ENCODE measurements around the gene SMTNL2.

The SMTNL2 gene

DNA sequence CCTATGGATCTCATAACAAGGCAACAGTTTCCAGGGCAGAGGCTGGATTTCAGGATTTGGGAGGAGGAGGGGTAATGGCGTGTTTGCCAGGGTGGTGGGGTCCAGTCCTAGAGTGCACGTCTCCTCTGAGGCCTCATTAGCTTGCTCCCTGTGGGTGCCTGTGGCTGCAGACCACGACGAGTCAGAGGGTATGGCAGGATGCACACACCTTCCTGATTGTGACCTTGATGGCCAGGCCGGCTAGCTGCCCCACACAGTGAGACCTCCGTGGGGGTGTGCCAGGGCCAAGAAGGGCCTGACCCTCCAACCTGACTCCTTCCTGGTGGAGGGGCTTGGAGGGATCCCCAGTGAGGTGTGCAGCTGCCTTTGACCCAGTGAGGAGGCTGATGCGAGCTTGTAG lies 4.0 kb upstream of the SMTNL2 start:
- no peak overlapping the region for H3K4me3 ChIP-seq (replicated peaks; ENCODE audit: low read depth, low read length)
- TF ChIP-seq CTCF (IDR thresholded peaks at IDR 0.05; ENCODE audit: low read depth, low read length, missing control alignments) = no peak
- no peak for DNase-seq (ENCODE audit: extremely low read depth, low read depth)

DNA sequence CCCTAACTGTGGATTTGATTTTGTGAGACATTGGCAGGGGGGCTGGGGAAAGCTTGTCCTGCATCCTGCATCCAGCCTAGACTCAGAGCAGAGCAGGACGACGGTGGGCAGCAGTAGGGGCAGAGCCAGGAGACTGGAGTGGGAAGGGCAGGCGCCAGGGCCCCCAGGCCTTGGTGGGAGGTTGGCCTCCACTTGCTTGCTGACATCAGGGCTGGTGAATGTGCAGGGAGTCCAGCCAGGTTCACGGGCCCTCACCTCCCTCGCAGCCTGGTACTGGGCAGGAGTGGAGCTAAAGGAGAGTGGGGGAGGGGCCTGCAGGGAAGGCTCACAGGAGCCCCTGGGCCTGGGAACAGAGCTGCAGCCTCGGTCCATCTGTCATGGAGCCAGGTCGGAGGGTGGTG lies 2.2 kb upstream of the SMTNL2 start:
- TF ChIP-seq CTCF (IDR thresholded peaks at IDR 0.05; ENCODE audit: low read depth, low read length, missing control alignments) = no peak
- no peak for DNase-seq (ENCODE audit: extremely low read depth, low read depth)
- H3K4me3 ChIP-seq (replicated peaks; ENCODE audit: low read depth, low read length) = no peak overlapping the region

DNA sequence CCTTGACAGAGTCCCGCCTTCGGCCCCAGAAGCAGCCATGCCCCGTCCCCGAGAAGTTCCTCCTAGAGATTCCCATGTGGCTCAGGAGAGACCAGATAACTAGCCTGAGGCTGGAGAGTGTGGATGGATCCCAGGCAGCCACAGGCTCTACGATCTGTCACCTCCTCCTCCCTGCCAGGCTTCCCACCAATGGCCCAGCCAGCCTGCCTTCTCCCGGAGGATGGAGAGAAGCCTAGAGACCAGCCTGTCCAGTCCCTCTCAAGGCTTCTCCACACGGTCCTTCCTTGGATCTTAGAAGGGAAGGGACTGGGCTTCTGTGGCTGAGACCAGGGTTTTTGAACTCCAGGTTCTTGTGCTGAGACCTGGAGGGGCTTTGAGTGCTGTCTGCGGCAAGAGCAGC lies 1.6 kb upstream of the SMTNL2 start:
- H3K4me3 ChIP-seq (replicated peaks; ENCODE audit: low read depth, low read length) = no peak overlapping the region
- no peak for TF ChIP-seq CTCF (IDR thresholded peaks at IDR 0.05; ENCODE audit: low read depth, low read length, missing control alignments)
- no peak for DNase-seq (ENCODE audit: extremely low read depth, low read depth)

GRCh38 chr17:4583206-4583605 lies 1.1 kb upstream of the SMTNL2 start:
- H3K4me3 ChIP-seq (replicated peaks; ENCODE audit: low read depth, low read length) = no peak overlapping the region
- TF ChIP-seq CTCF (IDR thresholded peaks at IDR 0.05; ENCODE audit: low read depth, low read length, missing control alignments) = no peak
- no peak for DNase-seq (ENCODE audit: extremely low read depth, low read depth)

DNA sequence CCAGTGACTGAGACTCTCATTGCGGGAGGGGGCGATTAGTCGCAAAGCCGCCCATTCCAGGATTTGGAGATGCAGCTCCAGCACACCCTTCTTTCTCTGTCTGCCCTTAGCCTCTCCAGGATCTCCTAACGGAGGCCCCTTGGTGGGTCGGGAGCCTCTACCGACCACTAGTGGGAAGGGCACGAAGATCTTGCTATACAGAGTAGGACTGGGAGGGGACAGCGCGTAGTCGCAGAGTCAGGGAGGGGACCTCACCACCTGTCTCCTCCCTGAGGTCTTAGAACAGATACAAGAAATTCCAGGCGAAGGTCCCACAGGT lies 588 bp upstream of the SMTNL2 start:
- DNase-seq (ENCODE audit: extremely low read depth, low read depth) = no peak
- H3K4me3 ChIP-seq (replicated peaks; ENCODE audit: low read depth, low read length) = no peak overlapping the region

DNA sequence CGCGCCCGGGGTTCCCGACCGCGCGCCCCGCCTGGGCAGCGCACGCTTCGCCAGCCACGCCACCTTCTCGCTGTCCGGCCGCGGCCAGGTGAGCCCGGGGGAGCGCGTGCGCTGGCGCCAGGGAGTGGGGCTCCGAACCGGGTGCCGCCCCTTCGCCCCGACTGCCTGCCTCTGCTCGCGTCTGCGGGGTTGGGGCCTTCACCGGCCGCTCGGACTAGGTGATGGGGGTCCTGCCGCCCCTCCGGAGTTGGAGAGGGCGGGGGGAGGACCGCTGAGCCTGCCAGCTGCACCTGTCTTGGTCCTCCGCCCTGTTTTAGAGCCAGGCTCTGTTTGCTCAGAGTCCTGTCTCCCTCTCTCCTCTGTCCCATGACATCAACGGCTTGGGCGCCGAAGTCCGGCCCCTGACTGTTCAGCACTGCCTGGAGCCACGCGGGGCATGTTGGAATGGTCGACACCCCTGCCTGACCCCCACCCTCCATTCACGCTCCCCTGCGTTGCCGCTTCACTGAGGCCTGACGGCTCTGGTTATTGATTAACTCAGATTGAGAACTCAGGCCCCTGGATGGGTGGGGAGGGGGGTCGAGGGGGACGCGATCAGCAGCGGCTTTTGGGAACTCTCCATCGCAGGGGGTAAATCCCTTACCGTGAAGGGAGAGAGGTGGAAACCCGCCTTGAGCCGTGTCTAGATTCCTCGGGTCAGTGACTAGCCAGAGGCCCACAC lies 748 bp downstream of the SMTNL2 start:
- no peak overlapping the region for H3K4me3 ChIP-seq (replicated peaks; ENCODE audit: low read depth, low read length)
- no peak for TF ChIP-seq CTCF (IDR thresholded peaks at IDR 0.05; ENCODE audit: low read depth, low read length, missing control alignments)
- no peak for DNase-seq (ENCODE audit: extremely low read depth, low read depth)

More for the DNA sequence above, 588 bp upstream of the SMTNL2 start:
- TF ChIP-seq CTCF (IDR thresholded peaks at IDR 0.05; ENCODE audit: low read depth, low read length, missing control alignments) = peak; percentile 36

DNA sequence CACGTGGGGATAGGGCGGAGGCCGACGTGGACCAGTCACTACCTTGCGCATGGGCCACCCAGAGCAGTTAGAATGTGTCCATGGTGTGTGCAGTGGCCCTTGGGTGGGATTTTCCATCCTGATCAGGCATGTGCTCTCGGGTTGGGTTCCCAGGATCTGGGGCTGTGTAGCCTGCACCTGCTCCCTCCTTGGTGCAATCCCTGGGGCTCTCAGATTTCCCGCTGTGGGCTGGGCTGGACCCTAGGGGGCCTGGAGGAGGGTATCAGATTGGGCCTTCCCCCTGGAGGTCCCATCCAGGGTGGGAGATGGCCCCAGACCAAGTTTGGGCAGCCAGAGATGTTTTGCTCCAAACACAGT lies 1.3 kb downstream of the SMTNL2 start:
- H3K4me3 ChIP-seq (replicated peaks; ENCODE audit: low read depth, low read length) = no peak overlapping the region
- no peak for TF ChIP-seq CTCF (IDR thresholded peaks at IDR 0.05; ENCODE audit: low read depth, low read length, missing control alignments)
- no peak for DNase-seq (ENCODE audit: extremely low read depth, low read depth)

Data from HFF-Myc (cell line).